ENCODE results near the gene B3GNT7. TPM values are rescaled to one million over a fixed set of nuclear protein-coding genes. Genes with fewer than 3 reads are reported as not detected.

B3GNT7 gene
- total and polyA plus RNA-seq, 7 experiments from 2014 or later, result 0.24 to 5.6 (median 0.95) TPM; not detected in 3

GRCh38 chr2:231391981-231392380 is 3.5 kb upstream of the B3GNT7 start:
- intact Hi-C loops (cut with micrococcal nuclease), result no loop called here
- peaks cover 18 to 44% (median 22%) of the 10 kb centered on the region in 5 donors for H3K27me3 Mint-ChIP-seq

GRCh38 chr2:231392431-231393148 is 2.9 kb upstream of the B3GNT7 start:
- peaks cover 18 to 49% (median 23%) of the 10 kb centered on the region in 5 donors for H3K27me3 Mint-ChIP-seq
- intact Hi-C loops (cut with micrococcal nuclease), result no loop called here

More at GRCh38 chr2:231391981-231392380, 3.5 kb upstream of the B3GNT7 start:
- no peak for DNase-seq
- Mint-ChIP-seq H3K27ac (peak overlapping the region in 2 of 9 donors; percentile 17 to 43), H3K9me3 (no peaks in the 10 kb centered on the region), H3K4me3 (no peak overlapping the region), H3K36me3 (peaks cover 0 to 4% (median 0%) of the 10 kb centered on the region in 5 donors), H3K4me1 (peaks cover 0 to 31% (median 8%) of the 10 kb centered on the region in 7 donors)
- ChIA-PET CTCF (interaction anchor here (0.6 kb wide), 1 partner anchor 16 kb away, joined by 5 read pairs; no protein-coding TSS in a partner anchor), POLR2A (no interaction called here)
- peaks cover 0 to 10% of the 10 kb centered on the region in 2 donors for H3K4me1 ChIP-seq (ENCODE audit: control insufficient read depth in 2 of 2, insufficient read depth in 2 of 2, low read length in 2 of 2)
- H3K4me3 ChIP-seq (ENCODE audit: low read length), result no peak overlapping the region
- no peaks in the 10 kb centered on the region for H3K9me3 ChIP-seq (ENCODE audit: control insufficient read depth in 2 of 3, low read length in 3 of 3)
- H3K27me3 ChIP-seq (ENCODE audit: control insufficient read depth in 2 of 2, insufficient read depth in 2 of 2, low read length in 2 of 2), result no peaks in the 10 kb centered on the region
- ATAC-seq, result peak; percentile 33
- H3K27ac ChIP-seq (ENCODE audit: low read depth, low read length), result no peak overlapping the region
- H3K36me3 ChIP-seq (ENCODE audit: control insufficient read depth in 2 of 3, insufficient read depth in 3 of 3, low read length in 3 of 3), result no peaks in the 10 kb centered on the region

GRCh38 chr2:231393149-231394131 is 2.1 kb upstream of the B3GNT7 start:
- H3K27ac Mint-ChIP-seq, result peak overlapping the region in 2 of 9 donors; percentile 46 to 75
- Histone ChIP-seq H3K4me1 (ENCODE audit: control insufficient read depth in 2 of 2, insufficient read depth in 2 of 2, low read length in 2 of 2) (peaks cover 0 to 10% of the 10 kb centered on the region in 2 donors), H3K36me3 (ENCODE audit: control insufficient read depth in 2 of 3, insufficient read depth in 3 of 3, low read length in 3 of 3) (no peaks in the 10 kb centered on the region), H3K27me3 (ENCODE audit: control insufficient read depth in 2 of 2, insufficient read depth in 2 of 2, low read length in 2 of 2) (no peaks in the 10 kb centered on the region), H3K4me3 (ENCODE audit: low read length) (no peak overlapping the region), H3K9me3 (ENCODE audit: control insufficient read depth in 2 of 3, low read length in 3 of 3) (no peaks in the 10 kb centered on the region), H3K27ac (ENCODE audit: low read depth, low read length) (no peak overlapping the region)
- H3K36me3 Mint-ChIP-seq, result peaks cover 0 to 4% (median 0%) of the 10 kb centered on the region in 5 donors
- CTCF ChIA-PET, result no interaction called here
- ATAC-seq, result peak; percentile 56
- DNase-seq, result no peak
- peak overlapping the region in 3 of 10 donors; percentile 31 to 76 (median 45) for H3K4me3 Mint-ChIP-seq
- POLR2A ChIA-PET, result no interaction called here
- intact Hi-C loops (cut with micrococcal nuclease), result no loop called here
- peaks cover 18 to 54% (median 23%) of the 10 kb centered on the region in 5 donors for H3K27me3 Mint-ChIP-seq
- H3K9me3 Mint-ChIP-seq, result no peaks in the 10 kb centered on the region
- H3K4me1 Mint-ChIP-seq, result peaks cover 0 to 29% (median 8%) of the 10 kb centered on the region in 7 donors

More at GRCh38 chr2:231392431-231393148, 2.9 kb upstream of the B3GNT7 start:
- Mint-ChIP-seq H3K4me1 (peaks cover 0 to 31% (median 8%) of the 10 kb centered on the region in 7 donors), H3K36me3 (peaks cover 0 to 4% (median 0%) of the 10 kb centered on the region in 5 donors), H3K4me3 (no peak overlapping the region), H3K27ac (peak overlapping the region in 1 of 9 donors; percentile 17), H3K9me3 (no peaks in the 10 kb centered on the region)
- H3K4me3 ChIP-seq (ENCODE audit: low read length), result no peak overlapping the region
- DNase-seq, result no peak
- no peak for ATAC-seq
- ChIA-PET POLR2A (no interaction called here), CTCF (interaction anchor here (0.6 kb wide), 1 partner anchor 15 kb away, joined by 5 read pairs; no protein-coding TSS in a partner anchor)
- peaks cover 0 to 10% of the 10 kb centered on the region in 2 donors for H3K4me1 ChIP-seq (ENCODE audit: control insufficient read depth in 2 of 2, insufficient read depth in 2 of 2, low read length in 2 of 2)
- H3K27me3 ChIP-seq (ENCODE audit: control insufficient read depth in 2 of 2, insufficient read depth in 2 of 2, low read length in 2 of 2), result no peaks in the 10 kb centered on the region
- no peaks in the 10 kb centered on the region for H3K9me3 ChIP-seq (ENCODE audit: control insufficient read depth in 2 of 3, low read length in 3 of 3)
- H3K27ac ChIP-seq (ENCODE audit: low read depth, low read length), result no peak overlapping the region
- no peaks in the 10 kb centered on the region for H3K36me3 ChIP-seq (ENCODE audit: control insufficient read depth in 2 of 3, insufficient read depth in 3 of 3, low read length in 3 of 3)

- H3K27me3 ChIP-seq (ENCODE audit: control insufficient read depth in 2 of 2, insufficient read depth in 2 of 2, low read length in 2 of 2), result no peaks in the 10 kb centered on the region
- H3K36me3 ChIP-seq (ENCODE audit: control insufficient read depth in 2 of 3, insufficient read depth in 3 of 3, low read length in 3 of 3), result no peaks in the 10 kb centered on the region
- intact Hi-C loops (cut with micrococcal nuclease), result no loop called here
- H3K4me1 Mint-ChIP-seq, result peaks cover 0 to 29% (median 8%) of the 10 kb centered on the region in 7 donors
- H3K9me3 Mint-ChIP-seq, result no peaks in the 10 kb centered on the region
- no peak overlapping the region for H3K4me3 ChIP-seq (ENCODE audit: low read length)
- H3K9me3 ChIP-seq (ENCODE audit: control insufficient read depth in 2 of 3, low read length in 3 of 3), result no peaks in the 10 kb centered on the region
- H3K4me1 ChIP-seq (ENCODE audit: control insufficient read depth in 2 of 2, insufficient read depth in 2 of 2, low read length in 2 of 2), result peaks cover 0 to 10% of the 10 kb centered on the region in 2 donors
- H3K27me3 Mint-ChIP-seq, result peaks cover 18 to 56% (median 23%) of the 10 kb centered on the region in 5 donors
- ChIA-PET POLR2A (no interaction called here), CTCF (no interaction called here)
- peak; percentile 46 for ATAC-seq
- peaks cover 0 to 4% (median 0%) of the 10 kb centered on the region in 5 donors for H3K36me3 Mint-ChIP-seq
- no peak overlapping the region for H3K27ac ChIP-seq (ENCODE audit: low read depth, low read length)
- no peak overlapping the region for H3K27ac Mint-ChIP-seq
- H3K4me3 Mint-ChIP-seq, result peak overlapping the region; percentile 37 to 75 (median 60)
- no peak for DNase-seq
Measured at GRCh38 chr2:231394211-231395141, 1.0 kb upstream of the B3GNT7 start.

GRCh38 chr2:231396058-231396821 is 730 bp downstream of the B3GNT7 start:
- H3K9me3 Mint-ChIP-seq, result no peaks in the 10 kb centered on the region
- peaks cover 0 to 10% of the 10 kb centered on the region in 2 donors for H3K4me1 ChIP-seq (ENCODE audit: control insufficient read depth in 2 of 2, insufficient read depth in 2 of 2, low read length in 2 of 2)
- no peaks in the 10 kb centered on the region for H3K9me3 ChIP-seq (ENCODE audit: control insufficient read depth in 2 of 3, low read length in 3 of 3)
- H3K4me3 Mint-ChIP-seq, result peak overlapping the region in 6 of 10 donors; percentile 23 to 71 (median 58)
- POLR2A ChIA-PET, result no interaction called here
- no peak overlapping the region for H3K27ac ChIP-seq (ENCODE audit: low read depth, low read length)
- no peaks in the 10 kb centered on the region for H3K36me3 ChIP-seq (ENCODE audit: control insufficient read depth in 2 of 3, insufficient read depth in 3 of 3, low read length in 3 of 3)
- peaks cover 18 to 52% (median 23%) of the 10 kb centered on the region in 5 donors for H3K27me3 Mint-ChIP-seq
- intact Hi-C loops (cut with micrococcal nuclease), result no loop called here
- DNase-seq, result no peak
- CTCF ChIA-PET, result interaction anchor here (1.1 kb wide), 1 partner anchor 9 kb away, joined by 3 read pairs; no protein-coding TSS in a partner anchor
- no peak overlapping the region for H3K4me3 ChIP-seq (ENCODE audit: low read length)
- H3K4me1 Mint-ChIP-seq, result peaks cover 0 to 29% (median 8%) of the 10 kb centered on the region in 7 donors
- H3K36me3 Mint-ChIP-seq, result peaks cover 0 to 4% (median 0%) of the 10 kb centered on the region in 5 donors
- H3K27ac Mint-ChIP-seq, result no peak overlapping the region
- H3K27me3 ChIP-seq (ENCODE audit: control insufficient read depth in 2 of 2, insufficient read depth in 2 of 2, low read length in 2 of 2), result no peaks in the 10 kb centered on the region
- no peak for ATAC-seq

Measured in naive thymus-derived CD4-positive, alpha-beta T cell (primary cell).